Activated effector memory CD4-positive, alpha-beta T cell treated with Interleukin-2 at 50 U/mL for 16 hours (primary cell): ENCODE data around the gene RGSL1.

Experiments
- DNase-seq: peaks from one replicate; pipeline ENCODE4 v3.0.0-alpha.2; 2020

RGSL1 gene

DNA sequence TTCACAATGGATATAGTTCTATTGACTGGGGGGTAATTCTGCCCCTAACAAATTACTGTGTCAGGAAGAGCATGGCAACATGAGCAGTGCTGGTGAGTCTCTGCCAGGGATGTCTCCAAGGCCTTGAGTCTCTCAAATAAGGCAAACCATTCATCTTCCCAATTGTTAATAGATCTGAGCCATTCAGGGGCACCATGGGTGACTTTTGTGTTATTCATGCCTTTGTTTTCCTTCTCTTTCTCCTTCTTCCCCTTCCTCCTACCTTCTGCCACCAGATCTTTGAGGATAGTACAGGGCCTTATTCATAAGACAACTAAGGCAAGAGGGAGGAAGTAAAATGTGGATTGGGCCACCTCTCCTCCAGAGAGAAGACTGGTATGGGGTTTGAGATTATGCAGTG is at the start of gene RGSL1:
Gene RGSL1 (plus strand): TSS at position 60 of the 400 bp plus-strand sequence. CDS start 20 bp downstream, at position 80.
- no peak for DNase-seq

DNA sequence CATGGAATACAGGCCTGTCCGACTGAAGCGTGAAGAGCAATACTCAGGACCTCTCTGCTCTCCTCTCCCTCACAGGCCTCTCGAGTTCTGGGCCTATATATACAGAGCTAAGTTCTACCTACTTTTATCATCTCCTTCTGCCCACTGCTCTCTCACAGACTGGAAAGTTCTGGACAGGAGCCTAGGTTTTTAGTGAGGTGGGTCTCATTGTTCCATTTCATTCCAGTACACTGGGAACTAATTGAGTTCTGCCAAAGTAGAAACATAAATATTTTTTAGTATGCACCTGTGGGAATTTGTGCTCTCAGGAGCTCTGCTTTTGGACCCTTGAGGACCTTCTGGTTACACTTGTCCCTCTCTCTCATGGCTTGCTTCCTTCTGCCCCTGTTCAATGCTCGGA is 49.4 kb upstream of the RGSL1 start, which contains the start of gene TEDDM1:
Gene TEDDM1 (minus strand): TSS at position 101 of the 400 bp plus-strand sequence. CDS start 182 bp downstream, outside the sequence.
- DNase-seq = no peak

DNA sequence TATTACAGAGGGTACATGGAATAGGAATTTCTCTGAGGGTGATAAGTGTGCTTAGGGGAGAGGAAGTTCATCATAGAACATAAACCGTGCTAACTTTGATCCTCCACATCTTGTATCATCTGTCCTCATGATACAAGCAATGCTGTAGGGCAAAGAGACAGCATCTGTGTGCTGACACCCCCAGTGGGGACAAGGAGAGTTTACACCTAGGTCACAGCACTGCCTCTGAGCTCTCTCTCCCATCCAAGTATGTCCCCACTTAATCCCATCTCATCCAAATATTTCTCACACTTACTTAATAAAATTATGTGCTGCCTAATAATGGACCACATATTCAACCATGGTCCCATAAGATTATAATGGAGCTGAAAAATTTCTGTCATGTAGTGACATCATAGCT is 45.2 kb upstream of the RGSL1 start:
- no peak for DNase-seq

DNA sequence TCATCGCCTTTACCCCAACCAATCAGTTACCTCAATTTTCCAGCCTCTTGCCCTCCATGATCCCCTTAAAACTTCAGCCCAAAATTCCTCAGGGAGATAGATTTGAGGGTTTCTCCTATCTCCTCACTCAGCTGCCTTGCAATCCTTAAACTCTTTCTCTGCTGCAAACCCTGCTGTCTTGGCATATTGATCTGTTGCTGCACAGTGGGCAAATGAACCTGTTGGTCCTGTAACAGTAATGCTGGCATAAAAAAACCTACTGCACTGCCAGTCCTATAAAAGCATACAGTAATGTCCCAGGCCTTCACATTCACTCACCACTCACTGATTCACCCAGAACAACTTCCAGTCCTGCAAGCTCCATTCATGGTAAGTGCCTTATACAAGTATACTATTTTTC is 44.4 kb upstream of the RGSL1 start:
- DNase-seq = no peak

DNA sequence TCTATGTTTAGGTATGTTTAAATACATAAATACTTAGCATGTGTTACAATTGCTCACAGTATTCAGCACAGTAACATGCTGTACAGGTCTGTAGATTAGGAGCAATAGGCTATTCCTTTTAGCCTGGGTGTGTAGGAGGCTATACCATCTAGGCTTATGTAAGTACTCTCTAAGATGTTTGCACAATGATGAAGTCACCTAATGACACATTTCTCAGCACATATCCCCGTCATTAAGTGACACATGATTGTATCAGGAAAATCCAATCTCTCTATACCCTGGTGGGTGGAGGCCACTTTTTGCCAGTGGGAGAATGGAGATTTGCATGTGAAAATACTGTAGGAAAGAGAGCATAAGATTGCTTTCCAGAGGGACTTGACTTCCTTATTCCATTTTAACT is 43.9 kb upstream of the RGSL1 start:
- DNase-seq = no peak

DNA sequence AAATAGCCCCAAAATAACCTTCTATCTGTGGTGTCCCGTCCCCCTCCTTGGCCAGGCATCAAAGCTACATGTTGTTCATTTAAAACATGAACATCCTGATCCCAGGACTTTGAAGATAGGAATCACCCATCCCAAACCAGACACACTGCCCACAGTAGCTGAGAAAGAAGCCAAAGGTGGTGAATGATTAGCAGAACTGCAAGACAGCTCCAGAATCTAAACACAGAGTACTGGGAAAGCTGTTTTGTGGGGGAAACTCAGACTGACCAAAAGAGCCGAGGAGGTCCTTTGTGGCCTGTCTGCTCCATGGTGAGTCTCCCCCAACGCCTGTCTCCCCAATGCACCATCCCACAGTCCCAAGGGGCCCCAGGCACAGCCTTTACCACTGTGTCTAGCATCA is 42.2 kb upstream of the RGSL1 start:
- DNase-seq = no peak

DNA sequence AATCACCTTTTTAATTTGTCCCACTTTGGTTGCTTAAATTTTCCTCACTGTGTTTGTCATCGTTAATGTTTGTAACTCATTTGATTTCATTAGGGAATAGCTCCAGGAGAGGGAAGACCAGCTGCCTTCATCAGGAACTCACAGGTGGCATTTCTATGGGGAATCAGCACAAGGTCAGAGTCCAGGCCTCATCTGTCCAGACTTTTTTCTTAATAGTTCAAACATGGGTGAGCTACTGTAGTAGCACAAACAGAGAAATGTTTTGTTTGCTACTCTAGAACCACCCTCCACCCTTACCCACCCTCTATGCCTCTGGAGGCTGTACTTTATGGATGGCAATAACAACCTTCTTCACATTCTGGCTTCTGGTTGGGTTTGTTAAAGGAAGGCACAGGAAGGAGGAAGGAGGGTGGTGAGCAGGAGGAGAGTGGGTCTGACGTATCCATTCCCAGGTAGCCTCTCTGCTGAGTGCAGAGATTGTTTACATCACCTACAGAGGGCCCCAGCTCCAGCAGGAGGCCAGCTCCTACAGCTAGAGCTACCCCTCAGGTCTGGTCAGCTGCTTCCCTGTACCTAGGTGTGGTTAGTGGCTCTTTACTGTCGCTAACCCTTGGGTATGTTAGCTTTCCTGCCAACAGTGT is 41.4 kb upstream of the RGSL1 start:
- DNase-seq = no peak

DNA sequence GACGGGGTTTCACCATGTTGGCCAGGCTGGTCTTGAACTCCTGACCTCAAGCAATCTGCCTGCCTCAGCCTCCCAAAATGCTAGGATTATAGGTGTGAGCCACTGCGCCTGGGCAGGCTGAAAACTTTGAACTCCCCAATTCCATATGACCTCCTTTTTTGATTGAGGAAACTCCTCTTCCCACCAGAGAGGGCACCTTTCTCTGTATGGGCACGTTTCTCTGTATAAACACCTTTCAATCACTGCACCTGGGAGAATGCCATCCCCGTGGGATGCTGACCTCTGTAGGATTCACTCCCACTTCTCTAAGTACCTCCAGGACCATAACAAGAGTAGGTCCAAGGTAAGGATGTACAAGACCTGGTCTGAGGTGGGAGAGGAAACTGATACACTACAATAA is 39.8 kb upstream of the RGSL1 start:
- DNase-seq = no peak

DNA sequence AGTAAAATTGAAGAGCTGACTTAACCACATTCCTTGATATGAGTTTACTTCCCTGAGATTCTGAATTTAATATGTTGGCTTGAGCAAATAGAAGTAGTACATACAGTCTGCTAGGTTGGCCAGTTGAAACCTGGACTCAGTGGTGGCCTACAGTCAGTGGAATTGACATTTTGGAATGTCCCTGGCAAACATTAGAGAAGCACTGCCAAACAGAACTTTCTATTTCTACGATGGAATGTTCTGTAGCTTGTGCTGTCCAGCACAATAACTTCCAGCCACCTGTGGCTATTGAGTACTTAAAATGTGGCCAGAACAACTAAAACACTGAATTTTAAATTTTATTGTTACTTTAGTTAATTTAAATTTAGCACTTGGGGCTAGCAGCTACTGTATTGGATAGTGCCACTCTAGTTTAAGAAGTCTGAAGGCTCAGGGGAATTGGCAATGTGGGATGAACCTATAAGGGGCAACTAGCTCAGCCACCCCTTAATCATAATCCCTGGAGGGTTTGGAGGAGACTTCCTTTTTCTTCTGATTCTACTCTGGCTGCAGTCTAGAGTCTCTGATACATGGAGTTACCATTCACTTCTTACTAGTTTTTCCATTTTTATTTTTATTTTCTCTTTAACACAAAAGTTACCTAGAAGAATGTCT is 39.2 kb upstream of the RGSL1 start:
- DNase-seq = no peak

DNA sequence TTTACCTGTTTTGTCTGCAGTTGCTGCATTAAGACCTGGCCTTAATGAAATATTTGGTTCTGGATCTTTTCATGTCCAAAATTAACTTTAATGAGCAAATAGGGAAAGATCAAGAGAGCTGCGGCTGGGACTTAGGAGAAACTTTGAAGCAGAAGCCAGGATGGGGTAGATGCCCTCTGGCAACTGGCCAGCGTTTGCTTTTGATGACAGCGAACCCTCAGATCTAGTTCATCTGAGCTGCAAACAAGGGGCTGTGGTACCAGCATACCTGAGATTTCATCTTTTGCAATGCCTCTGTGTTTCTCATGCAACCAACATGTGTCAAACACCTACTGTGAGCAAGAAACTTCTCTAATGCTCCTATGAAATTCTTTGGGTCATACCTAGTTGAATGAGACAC is 36.5 kb upstream of the RGSL1 start:
- no peak for DNase-seq

DNA sequence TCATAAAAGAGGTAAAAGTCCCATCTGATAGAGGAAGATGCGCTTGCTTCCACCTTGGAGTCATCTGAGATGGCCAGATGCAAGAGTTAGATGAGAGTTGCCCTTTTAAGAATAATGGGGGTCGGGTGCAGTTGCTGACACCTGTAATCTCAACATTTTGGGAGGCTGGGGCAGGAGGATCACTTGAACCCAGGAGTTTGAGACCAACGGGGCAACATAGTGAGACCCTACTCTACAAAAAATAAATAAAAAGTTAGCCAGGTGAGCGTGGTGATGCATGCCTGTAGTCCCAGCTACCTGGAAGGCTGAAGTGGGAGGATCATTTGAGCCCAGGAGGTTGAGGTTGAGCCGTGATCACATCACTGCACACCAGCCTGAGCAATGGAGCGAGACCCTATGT is 36.0 kb upstream of the RGSL1 start:
- no peak for DNase-seq

DNA sequence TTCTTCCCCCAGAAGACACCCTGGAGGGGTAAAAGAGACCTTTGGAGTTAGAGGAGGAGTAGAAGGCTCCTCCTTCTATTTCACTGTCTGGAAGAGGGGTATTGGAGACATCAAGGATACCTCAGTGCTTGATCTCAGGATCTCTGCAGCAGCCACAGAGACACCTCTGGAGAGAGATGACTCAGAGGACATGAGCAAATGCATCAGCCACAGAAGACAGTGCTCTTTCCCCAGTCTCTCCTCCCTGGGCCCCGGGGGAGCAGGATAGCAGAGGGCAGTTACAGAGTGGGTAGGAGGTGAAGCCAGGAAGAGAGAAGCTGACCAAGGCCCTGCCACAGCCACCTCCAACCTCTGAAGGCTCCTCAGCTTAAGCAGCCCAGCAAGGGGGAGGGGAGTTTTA is 34.2 kb upstream of the RGSL1 start:
- DNase-seq = no peak

DNA sequence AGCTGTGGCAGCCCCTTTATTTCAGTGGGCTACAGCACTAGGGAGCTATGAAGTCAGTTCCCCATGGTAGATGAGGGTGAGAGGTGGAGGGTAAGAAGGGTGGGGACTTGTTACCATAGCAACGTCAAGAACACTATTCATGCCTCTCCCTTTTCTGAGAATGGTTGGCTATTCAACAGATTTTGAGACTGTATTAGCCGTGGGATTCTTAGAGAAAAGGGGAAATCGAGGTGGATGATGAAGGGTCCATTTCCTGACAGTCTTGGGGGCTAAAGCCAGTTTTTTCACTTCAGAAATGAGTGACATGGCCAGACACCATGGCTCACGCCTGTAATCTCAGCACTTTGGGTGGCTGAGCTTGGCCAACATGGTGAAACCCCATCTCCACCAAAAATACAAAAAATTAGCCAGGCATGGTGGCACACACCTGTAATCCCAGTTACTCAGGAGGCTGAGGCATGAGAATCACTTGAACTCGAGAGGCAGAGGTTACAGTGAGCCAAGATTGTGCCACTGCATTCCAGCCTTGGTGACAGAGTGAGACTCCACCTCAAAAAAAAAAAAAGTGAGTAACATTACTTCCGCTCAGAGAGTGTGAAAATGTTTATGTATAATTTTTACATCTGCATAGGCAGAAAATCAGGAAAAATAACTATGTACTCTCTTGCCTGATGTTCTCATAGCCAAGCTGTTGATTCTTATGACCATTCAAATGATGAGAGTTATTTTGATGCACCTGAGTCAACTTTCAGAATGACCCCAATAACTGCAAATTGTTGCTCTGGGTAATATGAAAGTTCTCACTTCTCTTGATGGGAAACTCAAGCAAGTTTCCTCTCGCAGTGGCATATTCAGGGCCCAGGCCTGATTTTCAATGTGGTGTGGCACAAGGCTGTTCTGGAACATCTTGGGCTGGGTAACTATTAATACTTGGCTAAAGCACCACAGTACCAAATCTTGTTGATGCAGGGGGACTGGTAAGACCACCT is 23.2 kb upstream of the RGSL1 start:
- no peak for DNase-seq

DNA sequence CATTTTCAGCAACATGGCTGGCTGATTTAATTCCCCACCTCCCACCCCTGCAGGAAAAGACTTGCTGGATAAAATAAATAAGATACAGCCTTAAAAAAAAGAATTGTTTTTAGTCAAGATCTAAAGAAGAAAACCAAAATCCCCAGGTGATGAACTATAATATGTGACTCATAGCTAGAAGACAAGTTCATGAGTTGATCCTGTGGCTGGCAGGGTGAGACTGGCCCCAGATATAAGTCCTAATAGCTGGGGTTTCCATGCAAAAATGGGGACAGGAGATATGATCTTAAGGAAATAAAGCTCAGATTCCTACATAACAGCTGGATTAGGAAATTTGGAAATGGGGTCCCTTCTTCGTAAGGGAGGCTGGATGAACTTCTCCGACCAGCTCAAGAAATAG is 21.9 kb upstream of the RGSL1 start:
- no peak for DNase-seq

DNA sequence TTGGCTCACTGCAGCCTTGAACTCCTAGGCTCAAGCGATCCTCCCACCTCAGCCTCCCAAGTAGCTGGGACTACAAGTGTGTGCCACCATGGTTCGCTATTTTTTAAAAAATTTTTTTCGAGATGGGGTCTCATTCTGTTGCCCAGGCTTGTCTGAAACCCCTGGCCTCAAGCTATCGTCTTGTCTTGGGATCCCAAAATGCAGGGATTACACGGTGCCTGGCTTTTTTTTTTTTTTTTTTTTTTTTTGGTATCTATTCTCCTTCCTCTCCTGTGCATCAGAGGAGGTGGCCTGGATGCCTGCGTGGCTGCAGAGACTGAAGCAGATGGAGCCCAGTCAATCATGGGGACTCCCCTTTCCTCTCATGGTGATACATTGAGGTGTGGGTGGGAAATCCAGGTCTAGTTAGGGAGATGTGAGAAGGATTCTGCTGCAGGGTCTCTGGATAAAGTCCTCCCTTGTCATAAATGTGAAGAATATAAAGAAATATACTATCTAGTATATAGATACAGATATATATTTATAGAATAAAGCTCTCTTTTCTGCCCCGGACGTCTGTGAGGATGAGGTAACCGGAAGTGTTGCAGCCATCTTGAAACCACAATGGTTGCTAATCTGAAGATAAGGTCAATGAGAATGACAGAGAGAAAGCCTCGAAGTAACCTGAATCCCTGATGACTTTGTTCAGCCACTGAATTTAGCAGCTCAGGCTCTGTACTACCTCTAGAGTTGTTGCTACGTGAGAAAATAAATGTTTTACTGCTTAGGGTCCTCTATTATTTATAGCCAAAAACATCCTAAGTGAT is 19.5 kb upstream of the RGSL1 start:
- peak; percentile 9 for DNase-seq

DNA sequence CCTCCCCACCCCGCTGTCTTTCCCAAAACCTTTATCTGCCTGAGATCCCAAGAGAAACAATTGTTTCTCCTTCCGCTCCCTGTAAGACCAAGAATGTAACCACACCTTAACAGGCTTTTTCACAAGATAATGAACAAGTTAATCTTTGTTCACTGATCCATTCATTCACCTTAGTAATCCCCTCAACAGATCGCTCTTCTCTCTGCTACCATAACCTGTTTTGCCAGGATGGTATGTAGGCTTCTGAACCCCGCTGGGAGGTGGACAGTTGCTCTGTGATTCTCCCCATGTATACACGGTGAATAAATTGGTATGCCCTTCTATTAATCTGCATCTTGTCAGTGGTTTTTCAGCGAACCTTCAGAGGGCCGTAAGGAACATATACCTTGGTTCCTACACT is 18.7 kb upstream of the RGSL1 start:
- DNase-seq = no peak

DNA sequence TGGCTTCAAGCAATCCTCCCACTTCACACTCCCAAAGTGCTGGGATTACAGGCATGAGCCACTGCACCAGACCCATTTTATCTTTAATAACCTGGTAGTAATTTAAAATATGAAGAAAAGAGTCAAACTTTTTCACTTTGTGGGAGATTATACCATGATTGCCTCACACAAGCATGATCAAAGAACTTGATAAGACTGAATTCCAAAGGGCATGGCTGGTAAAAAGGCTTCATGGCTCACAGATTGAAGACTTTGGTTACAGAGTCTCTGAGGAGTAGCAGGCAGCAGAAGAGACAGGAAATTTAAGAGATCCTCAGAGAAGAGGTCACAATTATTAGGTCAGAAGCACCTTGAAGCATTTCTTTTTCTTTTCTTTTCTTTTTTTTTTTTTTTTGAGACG is 16.4 kb upstream of the RGSL1 start:
- DNase-seq = no peak

DNA sequence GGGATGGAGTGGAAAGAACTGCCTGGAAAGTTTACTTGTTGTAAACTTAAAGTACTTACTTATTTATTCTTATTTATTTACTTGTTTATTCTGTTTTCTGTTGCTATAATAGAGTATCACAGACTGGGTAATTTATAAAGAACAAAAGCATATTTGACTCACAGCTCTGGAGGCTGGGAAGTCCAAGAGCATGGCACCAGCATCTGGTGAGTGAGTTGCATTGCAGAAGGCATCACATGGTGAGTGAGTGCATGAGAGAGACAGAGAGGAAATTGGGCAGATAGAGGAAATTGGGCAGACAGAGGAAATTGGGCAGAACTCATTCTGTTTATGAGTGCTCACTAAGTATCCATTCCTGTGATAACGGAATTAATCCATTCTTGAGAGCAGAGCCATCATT is 11.6 kb upstream of the RGSL1 start:
- DNase-seq = no peak

DNA sequence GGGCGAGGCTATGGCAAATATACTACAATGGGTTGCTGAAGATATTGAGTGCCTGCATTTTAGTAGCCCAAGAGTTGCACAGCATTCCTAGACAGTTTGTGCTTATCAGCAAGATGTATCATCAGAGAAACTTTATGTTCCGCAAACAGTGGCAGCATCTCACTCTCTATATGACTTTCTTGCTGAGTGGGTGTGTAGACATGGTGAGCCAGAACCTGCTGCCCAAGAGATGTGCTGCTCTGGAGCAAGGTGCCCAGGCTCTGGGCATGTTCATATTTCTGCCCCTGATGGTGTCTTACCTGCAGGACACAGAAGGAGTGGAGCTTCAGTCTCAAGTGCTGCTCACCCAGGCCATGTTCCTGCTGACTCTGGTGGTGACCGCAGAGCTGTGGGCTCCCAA is 8.2 kb upstream of the RGSL1 start:
- DNase-seq = no peak

DNA sequence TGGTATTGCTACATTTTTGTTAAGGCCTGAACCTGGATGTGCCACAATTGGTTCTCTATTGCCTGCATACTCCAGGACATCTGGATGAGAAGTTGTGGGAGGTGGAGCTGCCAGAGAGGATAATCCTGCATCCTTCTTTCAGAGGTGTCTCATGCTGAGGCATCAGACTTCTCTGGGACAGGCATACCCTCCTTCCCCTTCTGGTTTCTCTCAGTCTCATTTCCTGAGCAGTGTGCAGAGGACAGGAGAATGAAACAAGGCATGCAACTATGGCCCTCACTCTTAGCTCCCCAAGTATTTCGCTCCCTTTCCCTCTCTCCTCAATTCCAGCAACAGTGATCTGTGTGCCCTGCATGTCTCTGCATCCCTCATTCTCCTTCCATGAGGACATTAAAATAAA is 7.6 kb upstream of the RGSL1 start:
- no peak for DNase-seq

DNA sequence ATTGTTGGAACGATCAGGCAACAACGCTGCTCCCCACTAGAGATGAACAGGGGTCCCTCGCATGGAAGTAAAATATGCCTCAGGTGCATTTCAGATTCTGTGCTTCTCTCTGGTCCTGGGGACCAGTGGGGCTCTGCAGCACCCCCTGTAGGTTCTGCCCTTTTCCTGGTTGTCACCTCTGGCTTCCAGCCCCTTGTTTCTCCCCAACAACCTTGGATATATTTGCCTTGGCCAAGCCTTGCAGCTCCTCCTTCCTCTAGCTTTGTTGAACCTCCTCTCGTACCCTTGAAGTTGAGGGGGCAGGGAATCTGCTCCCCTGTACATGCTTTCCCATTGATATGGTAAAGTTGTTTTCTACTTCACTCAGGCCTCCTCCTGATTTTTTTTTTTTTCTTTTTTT is 5.4 kb upstream of the RGSL1 start:
- no peak for DNase-seq

DNA sequence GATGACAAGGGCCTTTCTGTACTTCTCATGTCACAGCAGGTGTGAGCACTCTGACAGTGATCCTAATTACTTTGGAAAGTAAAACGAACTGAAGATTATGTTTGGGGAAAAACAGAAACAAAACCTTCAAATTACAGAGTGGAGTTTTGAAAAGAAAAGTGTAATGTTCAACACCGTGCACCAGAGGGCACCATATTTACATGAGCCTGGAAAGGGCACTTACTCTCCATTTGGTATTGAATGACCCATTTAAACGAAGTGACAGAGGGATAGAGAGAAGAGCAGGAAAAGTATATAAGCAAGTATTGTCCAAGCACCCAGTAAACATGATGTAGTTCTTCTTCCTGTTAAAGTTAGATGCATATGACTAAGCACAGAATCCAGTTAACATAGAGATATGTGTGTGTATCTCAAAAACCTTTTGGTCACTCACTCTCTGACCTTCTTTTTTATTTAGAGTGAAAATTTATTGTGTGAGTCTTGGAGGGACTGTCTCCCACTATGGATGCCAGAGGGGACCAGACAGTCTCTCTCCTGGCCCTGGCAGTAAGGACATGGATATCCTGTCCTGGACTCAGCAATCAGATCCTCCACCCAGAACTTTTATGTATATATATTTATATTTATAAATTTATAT is 3.8 kb upstream of the RGSL1 start:
- DNase-seq = no peak
